Measurements from ENCODE around the gene STK33.

STK33 gene

DNA sequence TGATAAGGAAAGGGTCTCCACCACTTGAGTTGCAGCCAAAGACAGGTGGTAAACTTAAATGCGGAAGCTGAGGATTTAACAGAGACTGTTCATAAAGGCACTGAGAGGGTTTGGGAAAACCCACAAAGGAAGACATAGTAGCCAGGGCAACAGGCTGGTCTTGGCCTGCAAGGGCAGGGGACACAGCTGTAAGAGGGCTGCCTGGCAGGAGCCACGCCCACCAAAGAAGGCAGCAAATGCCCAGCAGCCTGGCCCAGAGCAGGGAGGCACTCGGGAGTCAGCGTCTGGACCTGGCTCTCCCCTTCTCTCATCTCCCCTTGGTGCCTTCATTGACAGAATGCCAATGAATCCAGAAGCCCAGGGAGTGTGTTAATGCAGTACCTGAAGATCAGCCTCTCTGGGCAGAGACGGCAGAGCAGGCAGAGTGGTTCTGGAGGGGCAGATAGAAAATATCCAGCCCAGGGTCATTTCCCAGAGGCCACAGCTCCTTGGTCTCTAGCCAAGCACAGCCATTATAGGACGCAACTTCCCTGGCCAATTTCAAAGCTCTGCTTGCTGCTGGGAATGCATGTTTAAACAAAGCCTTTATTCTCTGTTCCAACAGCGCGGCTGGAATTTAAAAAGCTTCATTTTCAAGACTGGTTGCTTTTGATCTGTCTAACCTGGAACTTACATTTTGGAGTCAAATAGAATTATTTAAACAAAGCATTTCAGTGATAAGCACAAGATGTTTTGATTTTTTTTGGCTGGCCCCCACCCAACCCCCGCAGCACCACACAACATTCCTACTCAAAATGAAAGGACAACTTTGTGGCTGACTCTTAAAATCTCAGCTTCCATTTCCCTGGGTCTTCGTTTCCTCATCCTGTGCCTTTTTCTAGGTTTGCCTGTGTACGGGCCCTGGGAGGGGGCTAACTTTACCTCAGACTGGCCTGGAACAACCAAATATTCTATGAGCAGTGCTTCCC lies 204.7 kb downstream of the STK33 start (continued):
- TF ChIP-seq PRDM10 (tag by site-specific recombination; IDR thresholded peaks at IDR 0.05) (no peak), ZBTB6 (tag by site-specific recombination; IDR thresholded peaks at IDR 0.05) (no peak), ZNF175 (tag by site-specific recombination; IDR thresholded peaks at IDR 0.05) (no peak), ZNF223 (tag by site-specific recombination; IDR thresholded peaks at IDR 0.05) (no peak), ZNF488 (tag by site-specific recombination; IDR thresholded peaks at IDR 0.05) (no peak), ZNF629 (tag by site-specific recombination; IDR thresholded peaks at IDR 0.05) (no peak), ZNF473 (tag by site-specific recombination; IDR thresholded peaks at IDR 0.05) (no peak)
- TF ChIP-seq, protein P1, sequence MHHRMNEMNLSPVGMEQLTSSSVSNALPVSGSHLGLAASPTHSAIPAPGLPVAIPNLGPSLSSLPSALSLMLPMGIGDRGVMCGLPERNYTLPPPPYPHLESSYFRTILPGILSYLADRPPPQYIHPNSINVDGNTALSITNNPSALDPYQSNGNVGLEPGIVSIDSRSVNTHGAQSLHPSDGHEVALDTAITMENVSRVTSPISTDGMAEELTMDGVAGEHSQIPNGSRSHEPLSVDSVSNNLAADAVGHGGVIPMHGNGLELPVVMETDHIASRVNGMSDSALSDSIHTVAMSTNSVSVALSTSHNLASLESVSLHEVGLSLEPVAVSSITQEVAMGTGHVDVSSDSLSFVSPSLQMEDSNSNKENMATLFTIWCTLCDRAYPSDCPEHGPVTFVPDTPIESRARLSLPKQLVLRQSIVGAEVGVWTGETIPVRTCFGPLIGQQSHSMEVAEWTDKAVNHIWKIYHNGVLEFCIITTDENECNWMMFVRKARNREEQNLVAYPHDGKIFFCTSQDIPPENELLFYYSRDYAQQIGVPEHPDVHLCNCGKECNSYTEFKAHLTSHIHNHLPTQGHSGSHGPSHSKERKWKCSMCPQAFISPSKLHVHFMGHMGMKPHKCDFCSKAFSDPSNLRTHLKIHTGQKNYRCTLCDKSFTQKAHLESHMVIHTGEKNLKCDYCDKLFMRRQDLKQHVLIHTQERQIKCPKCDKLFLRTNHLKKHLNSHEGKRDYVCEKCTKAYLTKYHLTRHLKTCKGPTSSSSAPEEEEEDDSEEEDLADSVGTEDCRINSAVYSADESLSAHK (tag by site-specific recombination; IDR thresholded peaks at IDR 0.05) = no peak

DNA sequence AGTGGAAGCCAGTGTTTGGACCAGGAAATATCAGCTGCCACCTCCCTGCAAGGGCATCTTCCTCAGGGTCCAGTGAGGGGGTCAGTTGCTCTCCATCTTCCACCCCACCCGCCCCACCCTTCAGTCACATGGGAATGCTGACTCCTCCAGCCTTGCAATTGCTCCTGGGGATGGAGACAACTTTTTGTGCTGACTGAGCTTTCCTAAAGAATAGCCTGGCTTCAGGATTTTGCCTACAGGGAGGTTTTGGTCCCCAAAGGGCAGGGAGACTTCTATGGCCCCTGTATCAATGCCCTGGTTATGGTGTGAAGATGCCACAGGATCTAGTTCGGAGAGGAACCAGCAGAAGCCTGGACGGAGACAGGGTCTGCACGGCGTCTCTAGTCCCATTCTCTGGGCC lies 206.3 kb downstream of the STK33 start:
- Histone ChIP-seq H3K4me3 (ENCODE audit: low read depth, low read length) (no peak overlapping the region), H3K4me1 (ENCODE audit: control insufficient read depth, insufficient read depth, low read length) (no peaks in the 10 kb centered on the region), H3K27ac (ENCODE audit: extremely low read depth, low read depth, low read length) (no peak overlapping the region), H3K36me3 (ENCODE audit: control insufficient read depth in 2 of 2, insufficient read depth in 1 of 2, low read length in 2 of 2) (no peaks in the 10 kb centered on the region), H3K9me3 (ENCODE audit: control insufficient read depth, insufficient read depth, low read depth, low read length) (no peaks in the 10 kb centered on the region)
- CTCF ChIA-PET = no interaction called here
- TF ChIP-seq, protein P2, sequence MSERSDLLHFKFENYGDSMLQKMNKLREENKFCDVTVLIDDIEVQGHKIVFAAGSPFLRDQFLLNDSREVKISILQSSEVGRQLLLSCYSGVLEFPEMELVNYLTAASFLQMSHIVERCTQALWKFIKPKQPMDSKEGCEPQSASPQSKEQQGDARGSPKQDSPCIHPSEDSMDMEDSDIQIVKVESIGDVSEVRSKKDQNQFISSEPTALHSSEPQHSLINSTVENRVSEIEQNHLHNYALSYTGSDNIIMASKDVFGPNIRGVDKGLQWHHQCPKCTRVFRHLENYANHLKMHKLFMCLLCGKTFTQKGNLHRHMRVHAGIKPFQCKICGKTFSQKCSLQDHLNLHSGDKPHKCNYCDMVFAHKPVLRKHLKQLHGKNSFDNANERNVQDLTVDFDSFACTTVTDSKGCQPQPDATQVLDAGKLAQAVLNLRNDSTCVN (tag by site-specific recombination; optimal IDR thresholded peaks at IDR 0.05) = no peak
- TF ChIP-seq ZNF175 (tag by site-specific recombination; IDR thresholded peaks at IDR 0.05) (no peak), ZSCAN30 (tag by site-specific recombination; IDR thresholded peaks at IDR 0.05) (no peak), ZXDB (tag by site-specific recombination; IDR thresholded peaks at IDR 0.05) (no peak), ZNF302 (tag by site-specific recombination; IDR thresholded peaks at IDR 0.05; ENCODE audit: low read depth) (no peak), ZNF341 (tag by site-specific recombination; IDR thresholded peaks at IDR 0.05; ENCODE audit: low read depth) (no peak), GLI4 (tag by site-specific recombination; IDR thresholded peaks at IDR 0.05) (no peak), ZNF548 (tag by site-specific recombination; IDR thresholded peaks at IDR 0.05) (no peak)
- TF ChIP-seq, protein P3, sequence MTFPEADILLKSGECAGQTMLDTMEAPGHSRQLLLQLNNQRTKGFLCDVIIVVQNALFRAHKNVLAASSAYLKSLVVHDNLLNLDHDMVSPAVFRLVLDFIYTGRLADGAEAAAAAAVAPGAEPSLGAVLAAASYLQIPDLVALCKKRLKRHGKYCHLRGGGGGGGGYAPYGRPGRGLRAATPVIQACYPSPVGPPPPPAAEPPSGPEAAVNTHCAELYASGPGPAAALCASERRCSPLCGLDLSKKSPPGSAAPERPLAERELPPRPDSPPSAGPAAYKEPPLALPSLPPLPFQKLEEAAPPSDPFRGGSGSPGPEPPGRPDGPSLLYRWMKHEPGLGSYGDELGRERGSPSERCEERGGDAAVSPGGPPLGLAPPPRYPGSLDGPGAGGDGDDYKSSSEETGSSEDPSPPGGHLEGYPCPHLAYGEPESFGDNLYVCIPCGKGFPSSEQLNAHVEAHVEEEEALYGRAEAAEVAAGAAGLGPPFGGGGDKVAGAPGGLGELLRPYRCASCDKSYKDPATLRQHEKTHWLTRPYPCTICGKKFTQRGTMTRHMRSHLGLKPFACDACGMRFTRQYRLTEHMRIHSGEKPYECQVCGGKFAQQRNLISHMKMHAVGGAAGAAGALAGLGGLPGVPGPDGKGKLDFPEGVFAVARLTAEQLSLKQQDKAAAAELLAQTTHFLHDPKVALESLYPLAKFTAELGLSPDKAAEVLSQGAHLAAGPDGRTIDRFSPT (tag by site-specific recombination; IDR thresholded peaks at IDR 0.05) = no peak
- TF ChIP-seq, protein P4, sequence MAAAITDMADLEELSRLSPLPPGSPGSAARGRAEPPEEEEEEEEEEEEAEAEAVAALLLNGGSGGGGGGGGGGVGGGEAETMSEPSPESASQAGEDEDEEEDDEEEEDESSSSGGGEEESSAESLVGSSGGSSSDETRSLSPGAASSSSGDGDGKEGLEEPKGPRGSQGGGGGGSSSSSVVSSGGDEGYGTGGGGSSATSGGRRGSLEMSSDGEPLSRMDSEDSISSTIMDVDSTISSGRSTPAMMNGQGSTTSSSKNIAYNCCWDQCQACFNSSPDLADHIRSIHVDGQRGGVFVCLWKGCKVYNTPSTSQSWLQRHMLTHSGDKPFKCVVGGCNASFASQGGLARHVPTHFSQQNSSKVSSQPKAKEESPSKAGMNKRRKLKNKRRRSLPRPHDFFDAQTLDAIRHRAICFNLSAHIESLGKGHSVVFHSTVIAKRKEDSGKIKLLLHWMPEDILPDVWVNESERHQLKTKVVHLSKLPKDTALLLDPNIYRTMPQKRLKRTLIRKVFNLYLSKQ (tag by site-specific recombination; IDR thresholded peaks at IDR 0.05; ENCODE audit: borderline replicate concordance) = no peak
- POLR2A ChIA-PET = no interaction called here

All from HEK293 (cell line).